Chondrocyte (in vitro differentiated cells): ENCODE results near the gene TMEM37. TPM values are rescaled to one million over a fixed set of nuclear protein-coding genes. Genes with fewer than 3 reads are reported as not detected.

ENCODE experiments used
- DNase-seq: peaks from one replicate; pipeline ENCODE4 v3.0.0; 2021; ENCODE audit warnings: mixed read lengths, low spot score
- H3K27ac Mint-ChIP-seq: one replicate; pipeline ENCODE4 v1.8.0; 2021; ENCODE audit warnings: mild to moderate bottlenecking, moderate library complexity, mixed read lengths; ENCODE audit not compliant: unreplicated experiment
- H3K27me3 Mint-ChIP-seq: 2 replicates; pipeline ENCODE4 v1.8.0; 2021; ENCODE audit warnings: low read depth, mixed read lengths
- H3K36me3 Mint-ChIP-seq: 2 replicates; pipeline ENCODE4 v1.8.0; 2021; ENCODE audit warnings: low read depth, mixed read lengths
- H3K4me1 Mint-ChIP-seq: 2 replicates; pipeline ENCODE4 v1.8.0; 2021; ENCODE audit warnings: low read depth, mild to moderate bottlenecking, mixed read lengths
- H3K4me3 Mint-ChIP-seq: one replicate; pipeline ENCODE4 v1.8.0; 2021; ENCODE audit warnings: mild to moderate bottlenecking, moderate library complexity, mixed read lengths; ENCODE audit not compliant: unreplicated experiment
- H3K9me3 Mint-ChIP-seq: 2 replicates; pipeline ENCODE4 v1.8.0; 2021; ENCODE audit warnings: low read depth, mixed read lengths
- CTCF ChIP-seq: fragments of 200-600 bp; sonication (generic); IDR thresholded peaks from 2 replicates; pipeline ENCODE4 v1.5.0; 2021; ENCODE audit warnings: antibody characterized with exemption, mild to moderate bottlenecking, moderate library complexity
- total RNA-seq: library from RNA; stranded (reverse); gene quantifications from 3 replicates; pipeline ENCODE4 v1.2.1, GENCODE V29; 2021

The TMEM37 gene
- total RNA-seq, 1 donor from 2014 or later: 0.77 TPM

- Mint-ChIP-seq H3K9me3 (no peaks in the 10 kb centered on the region), H3K4me3 (no peak overlapping the region), H3K36me3 (no peaks in the 10 kb centered on the region), H3K27ac (no peak overlapping the region), H3K4me1 (peaks cover 16% of the 10 kb centered on the region), H3K27me3 (peaks cover 18% of the 10 kb centered on the region)
- DNase-seq: no peak
- TF ChIP-seq CTCF: no peak
These were observed 36.7 kb downstream of the TMEM37 start for GRCh38 chr2:119468154-119468955.

DNA sequence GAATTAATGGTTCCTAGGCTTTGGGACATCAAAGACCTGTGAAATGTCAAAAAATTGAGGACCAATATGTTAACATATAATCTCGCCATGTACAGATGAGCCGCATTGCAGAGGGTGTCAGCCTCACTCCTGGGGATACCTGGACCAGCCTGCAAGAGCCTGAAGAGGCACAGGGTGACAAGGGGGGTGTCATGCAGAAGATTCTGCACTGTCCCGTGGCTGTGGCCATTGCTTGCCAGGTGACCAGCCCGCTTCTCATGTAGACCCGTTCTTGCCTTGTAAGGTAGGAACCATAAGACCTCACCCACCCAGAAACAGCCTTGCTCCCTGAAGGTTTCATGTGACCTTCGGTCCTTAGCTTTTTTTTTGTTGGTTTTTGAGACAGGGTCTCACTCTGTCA, 37.5 kb downstream of the TMEM37 start:
- Mint-ChIP-seq H3K27ac (no peak overlapping the region), H3K9me3 (no peaks in the 10 kb centered on the region), H3K27me3 (peaks cover 18% of the 10 kb centered on the region), H3K4me3 (no peak overlapping the region), H3K36me3 (no peaks in the 10 kb centered on the region), H3K4me1 (peaks cover 10% of the 10 kb centered on the region)
- TF ChIP-seq CTCF: no peak
- no peak for DNase-seq

- Mint-ChIP-seq H3K4me3 (no peak overlapping the region), H3K27ac (no peak overlapping the region), H3K27me3 (peaks cover 18% of the 10 kb centered on the region), H3K4me1 (peaks cover 10% of the 10 kb centered on the region), H3K9me3 (no peaks in the 10 kb centered on the region), H3K36me3 (no peaks in the 10 kb centered on the region)
- no peak for TF ChIP-seq CTCF
- DNase-seq: no peak
These were observed 38.1 kb downstream of the TMEM37 start for GRCh38 chr2:119469661-119470297.

DNA sequence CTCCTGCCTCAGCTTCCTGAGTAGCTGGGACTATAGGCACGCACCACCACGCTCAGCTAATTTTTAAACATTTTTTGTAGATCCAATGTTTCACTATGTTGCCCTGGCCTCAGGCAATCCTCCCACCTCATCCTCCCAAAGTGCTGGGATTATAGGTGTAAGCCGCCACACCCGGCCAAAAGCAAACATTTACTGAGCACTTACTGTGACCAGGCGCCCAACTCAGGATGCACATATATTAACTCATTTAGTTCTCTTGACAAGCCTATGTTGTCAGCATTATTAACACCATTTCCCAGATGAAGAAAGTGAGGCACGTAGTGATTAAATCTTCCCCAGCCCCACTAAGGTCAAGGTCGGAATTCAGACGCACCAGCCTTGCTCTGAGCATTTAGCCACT, 41.1 kb downstream of the TMEM37 start:
- H3K9me3 Mint-ChIP-seq: no peaks in the 10 kb centered on the region
- no peak overlapping the region for H3K4me3 Mint-ChIP-seq
- no peak overlapping the region for H3K27ac Mint-ChIP-seq
- H3K4me1 Mint-ChIP-seq: peaks cover 14% of the 10 kb centered on the region
- DNase-seq: no peak
- no peaks in the 10 kb centered on the region for H3K36me3 Mint-ChIP-seq
- peaks cover 17% of the 10 kb centered on the region for H3K27me3 Mint-ChIP-seq
- no peak for TF ChIP-seq CTCF

DNA sequence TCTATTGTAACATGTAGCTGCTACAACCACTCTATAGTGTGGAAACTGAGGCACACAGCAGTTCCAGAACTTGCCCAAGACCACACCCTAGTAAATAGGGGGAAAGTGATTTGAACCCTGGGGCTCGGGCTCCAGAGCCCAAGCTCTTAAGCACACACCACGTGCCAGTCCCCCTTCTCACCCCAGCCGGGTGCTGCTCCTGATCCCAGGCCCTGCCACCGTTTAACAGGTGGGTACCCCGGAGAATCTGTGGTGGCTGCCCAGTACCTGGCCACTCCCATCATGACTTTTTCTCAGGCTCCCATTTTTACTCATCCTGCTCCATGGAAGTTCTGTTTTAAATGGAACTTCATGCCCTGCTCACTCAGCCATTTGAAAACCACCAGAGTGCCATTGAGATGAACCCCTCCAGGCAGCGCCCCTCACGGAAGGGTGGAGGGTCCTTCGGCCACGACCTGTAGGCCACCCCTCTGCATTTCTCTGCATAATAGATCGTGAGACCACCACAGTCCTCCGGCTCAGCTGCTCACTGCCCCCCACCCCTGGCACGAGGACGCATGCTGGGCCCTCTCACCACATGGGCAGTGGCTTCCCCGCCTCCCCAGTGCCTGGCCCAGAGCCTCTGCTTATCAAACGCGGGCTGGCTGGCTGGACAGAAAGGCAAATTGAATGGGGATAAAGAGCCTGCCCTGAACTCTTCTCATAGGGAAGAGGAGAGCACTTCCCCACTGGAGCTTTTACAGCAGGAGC, 42.1 kb downstream of the TMEM37 start:
- Mint-ChIP-seq H3K4me1 (peaks cover 10% of the 10 kb centered on the region), H3K9me3 (no peaks in the 10 kb centered on the region), H3K4me3 (no peak overlapping the region), H3K27ac (no peak overlapping the region), H3K36me3 (no peaks in the 10 kb centered on the region), H3K27me3 (peaks cover 17% of the 10 kb centered on the region)
- no peak for DNase-seq
- no peak for TF ChIP-seq CTCF
